ENCODE data around the gene LRRFIP1.

The LRRFIP1 gene

DNA sequence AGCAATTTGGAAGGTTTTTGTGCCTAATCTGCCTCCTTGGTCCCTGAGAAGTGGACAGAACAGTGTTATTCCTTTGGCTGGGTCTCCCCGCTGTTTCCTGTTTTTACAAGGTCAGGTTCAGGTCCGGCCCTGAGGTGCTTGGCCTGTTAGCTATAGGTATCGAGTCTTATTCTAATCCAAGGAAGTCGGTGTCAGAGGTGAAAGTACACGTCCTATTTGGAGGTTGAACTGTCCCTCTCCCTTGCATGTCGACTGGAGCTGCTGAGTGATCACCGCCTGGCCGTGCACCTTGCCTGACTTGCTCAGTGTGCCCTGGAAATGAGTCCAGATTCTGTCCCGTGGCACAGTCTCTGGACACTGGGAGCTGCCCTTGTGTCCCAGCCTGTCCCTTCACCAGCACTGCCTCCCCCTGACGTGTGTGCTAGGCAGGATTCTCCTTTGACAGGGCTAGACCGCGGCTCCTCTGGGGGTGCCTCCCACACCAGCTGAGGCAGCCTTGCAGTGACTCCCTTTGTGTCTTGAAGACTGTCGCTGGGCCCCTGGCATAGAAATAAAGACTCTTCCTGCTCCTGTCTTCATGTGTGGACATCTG, 105.5 kb downstream of the LRRFIP1 start:
- TF ChIP-seq, protein P1, sequence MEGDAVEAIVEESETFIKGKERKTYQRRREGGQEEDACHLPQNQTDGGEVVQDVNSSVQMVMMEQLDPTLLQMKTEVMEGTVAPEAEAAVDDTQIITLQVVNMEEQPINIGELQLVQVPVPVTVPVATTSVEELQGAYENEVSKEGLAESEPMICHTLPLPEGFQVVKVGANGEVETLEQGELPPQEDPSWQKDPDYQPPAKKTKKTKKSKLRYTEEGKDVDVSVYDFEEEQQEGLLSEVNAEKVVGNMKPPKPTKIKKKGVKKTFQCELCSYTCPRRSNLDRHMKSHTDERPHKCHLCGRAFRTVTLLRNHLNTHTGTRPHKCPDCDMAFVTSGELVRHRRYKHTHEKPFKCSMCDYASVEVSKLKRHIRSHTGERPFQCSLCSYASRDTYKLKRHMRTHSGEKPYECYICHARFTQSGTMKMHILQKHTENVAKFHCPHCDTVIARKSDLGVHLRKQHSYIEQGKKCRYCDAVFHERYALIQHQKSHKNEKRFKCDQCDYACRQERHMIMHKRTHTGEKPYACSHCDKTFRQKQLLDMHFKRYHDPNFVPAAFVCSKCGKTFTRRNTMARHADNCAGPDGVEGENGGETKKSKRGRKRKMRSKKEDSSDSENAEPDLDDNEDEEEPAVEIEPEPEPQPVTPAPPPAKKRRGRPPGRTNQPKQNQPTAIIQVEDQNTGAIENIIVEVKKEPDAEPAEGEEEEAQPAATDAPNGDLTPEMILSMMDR (conservative IDR thresholded peaks at IDR 0.05; ENCODE audit: low read depth, low read length), result no peak

DNA sequence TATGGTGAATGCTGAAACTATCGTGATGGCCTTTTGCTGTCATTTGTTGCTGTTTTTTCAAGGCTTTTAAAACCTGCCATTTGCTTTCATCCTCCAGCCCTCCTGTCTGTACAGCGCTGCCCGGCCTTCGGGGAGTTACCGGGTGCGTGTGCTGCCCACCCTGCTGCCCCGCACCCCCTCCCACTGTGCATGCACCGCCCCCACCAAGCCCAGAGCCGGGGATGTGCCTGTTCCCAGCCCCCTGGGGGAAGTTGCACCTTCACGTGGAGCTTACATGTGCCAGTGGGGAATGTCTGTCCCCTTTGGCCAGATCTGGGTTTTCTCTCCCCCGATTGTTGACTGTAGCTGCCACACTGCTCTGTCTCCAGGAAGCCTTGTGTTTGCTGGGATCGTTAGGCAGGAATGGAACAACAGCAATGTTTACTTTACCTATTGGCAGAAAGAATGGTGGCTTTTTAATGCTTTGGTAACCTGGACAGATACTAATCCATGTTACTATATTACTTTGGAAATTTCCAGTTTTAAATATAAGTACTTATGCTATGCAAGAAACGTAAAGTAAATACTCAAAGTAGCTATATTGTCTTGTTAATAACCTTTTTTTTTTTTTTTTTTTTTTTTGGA, 106.4 kb downstream of the LRRFIP1 start:
- DNase-seq (ENCODE audit: low read depth), result no peak
- H3K4me3 ChIP-seq (ENCODE audit: low read depth, low read length), result no peak overlapping the region
- TF ChIP-seq, protein P1 (conservative IDR thresholded peaks at IDR 0.05; ENCODE audit: low read depth, low read length), result no peak

More for the DNA sequence above, 105.5 kb downstream of the LRRFIP1 start:
- no peak for DNase-seq (ENCODE audit: low read depth)
- no peak overlapping the region for H3K4me3 ChIP-seq (ENCODE audit: low read depth, low read length)

DNA sequence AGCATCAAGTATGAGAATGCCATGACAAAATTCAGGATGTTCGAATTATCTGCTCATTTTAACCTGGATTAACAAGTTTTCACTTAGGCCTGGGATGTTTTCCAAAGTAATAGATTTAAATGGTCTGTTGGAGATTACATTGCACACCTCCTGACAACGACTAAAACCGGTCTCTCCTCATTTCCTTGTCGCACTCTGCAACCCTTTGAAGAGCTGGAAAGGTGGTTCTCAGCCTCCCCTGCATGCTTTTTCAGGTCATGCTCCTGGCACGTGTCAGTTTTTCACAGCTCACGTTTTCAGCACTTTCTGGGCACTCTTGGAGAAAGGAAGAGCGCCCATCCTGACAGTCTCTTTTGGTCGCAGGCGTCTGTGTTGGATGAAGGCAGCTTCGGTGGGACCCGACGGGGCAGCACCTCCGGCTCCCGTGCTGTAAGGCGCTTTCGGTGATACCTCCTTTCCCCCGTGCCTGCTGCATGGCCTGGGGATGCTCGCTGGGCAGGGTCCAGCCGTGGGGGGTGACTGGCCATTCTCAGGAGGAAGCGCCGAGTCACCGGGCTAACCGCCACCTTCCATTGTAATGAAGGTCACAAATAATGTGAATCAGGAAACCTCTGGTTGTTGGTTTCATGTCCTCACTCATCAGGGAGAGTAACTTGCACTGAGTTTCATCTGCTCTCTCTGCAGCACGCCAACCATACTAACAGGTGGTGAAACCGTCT, 107.7 kb downstream of the LRRFIP1 start:
- DNase-seq (ENCODE audit: low read depth), result no peak
- TF ChIP-seq, protein P1 (conservative IDR thresholded peaks at IDR 0.05; ENCODE audit: low read depth, low read length), result no peak

DNA sequence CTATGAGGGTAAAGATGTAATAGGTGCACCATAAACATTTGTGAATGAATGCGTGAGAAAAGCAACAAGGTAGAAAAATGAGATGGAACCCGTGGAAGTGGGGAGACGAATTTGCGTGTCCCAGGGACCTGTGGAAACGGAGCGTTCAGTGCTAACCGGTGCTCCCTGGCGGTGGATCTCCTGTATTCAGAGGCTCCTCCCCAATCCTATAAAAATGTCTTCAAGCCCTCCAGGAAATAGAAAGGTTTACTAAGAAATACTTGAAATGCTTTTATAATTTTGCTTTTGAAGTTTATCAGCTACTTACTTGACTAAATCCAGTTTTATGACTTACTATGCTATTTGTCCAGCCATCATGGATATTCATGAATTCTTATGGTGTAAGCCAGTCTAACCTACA, 108.4 kb downstream of the LRRFIP1 start:
- TF ChIP-seq, protein P1 (conservative IDR thresholded peaks at IDR 0.05; ENCODE audit: low read depth, low read length), result no peak
- no peak overlapping the region for H3K4me3 ChIP-seq (ENCODE audit: low read depth, low read length)
- DNase-seq (ENCODE audit: low read depth), result no peak

More for the DNA sequence above, 107.7 kb downstream of the LRRFIP1 start:
- no peak overlapping the region for H3K4me3 ChIP-seq (ENCODE audit: low read depth, low read length)

DNA sequence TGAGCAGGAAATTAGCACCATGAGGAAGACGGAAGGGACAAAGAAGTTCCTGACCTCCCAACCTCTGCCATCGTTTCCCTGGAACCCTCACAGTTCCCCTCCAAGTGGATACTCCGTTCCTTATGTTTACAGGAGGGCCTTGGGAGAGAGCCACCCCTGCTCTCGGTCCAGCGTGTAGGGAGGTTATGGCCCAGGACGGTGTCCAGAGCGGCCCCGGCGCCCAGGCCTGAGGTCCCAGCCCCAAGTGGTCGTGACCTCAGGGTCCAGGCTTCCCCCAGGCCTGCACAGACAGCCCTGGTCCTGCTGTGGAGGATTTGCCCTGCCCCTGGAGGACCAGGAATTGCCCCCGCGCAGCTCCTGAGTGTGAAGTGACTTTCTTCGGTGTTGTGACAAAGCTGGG, 109.4 kb downstream of the LRRFIP1 start:
- DNase-seq (ENCODE audit: low read depth), result no peak
- TF ChIP-seq, protein P1 (conservative IDR thresholded peaks at IDR 0.05; ENCODE audit: low read depth, low read length), result no peak
- H3K4me3 ChIP-seq (ENCODE audit: low read depth, low read length), result no peak overlapping the region

DNA sequence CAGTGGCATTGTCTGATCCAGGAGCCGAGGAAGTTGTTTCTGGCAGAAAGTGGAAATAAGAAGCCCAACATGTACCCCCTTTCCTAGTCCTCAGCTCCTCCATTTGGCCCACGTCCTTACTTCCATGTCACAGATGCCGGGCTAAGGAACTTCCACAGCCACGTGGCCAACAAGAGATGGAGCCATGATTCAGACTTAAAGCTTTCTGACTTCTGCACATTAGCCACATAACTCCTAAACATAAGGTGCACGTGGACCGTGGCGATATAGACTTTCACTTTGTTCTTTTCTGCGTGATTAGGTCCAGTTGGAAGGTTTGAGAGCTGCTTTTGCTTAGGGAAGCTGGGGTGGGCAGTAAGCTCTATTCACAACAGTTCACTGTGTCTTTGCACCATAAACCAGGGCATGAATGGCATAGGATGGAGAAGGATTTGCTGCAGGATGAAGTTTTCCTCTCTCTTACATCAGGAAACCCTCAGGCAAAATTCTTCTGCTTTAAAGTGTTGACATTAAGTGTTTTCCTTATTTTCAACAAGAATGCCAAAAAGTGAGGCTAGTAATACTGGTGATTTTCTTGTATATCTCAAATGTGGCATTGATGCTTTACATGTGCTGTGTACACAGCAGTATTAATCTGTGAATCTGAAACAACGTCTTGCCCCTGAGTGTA, 109.9 kb downstream of the LRRFIP1 start:
- TF ChIP-seq, protein P1 (conservative IDR thresholded peaks at IDR 0.05; ENCODE audit: low read depth, low read length), result no peak

More for the DNA sequence above, 109.9 kb downstream of the LRRFIP1 start:
- DNase-seq (ENCODE audit: low read depth), result no peak
- no peak overlapping the region for H3K4me3 ChIP-seq (ENCODE audit: low read depth, low read length)
